ENCODE results near the gene TAGLN2. TPM values are rescaled to one million over a fixed set of nuclear protein-coding genes. Genes with fewer than 3 reads are reported as not detected.

Gene TAGLN2
- total and polyA plus RNA-seq, 9 of the 15 experiments (the other 6 are each of a cell fraction or from before 2014, with no cell fraction given) = 192 to 683 (median 455) TPM

- no peak for TF ChIP-seq HSF4 (CRISPR knock-in tag; IDR thresholded peaks at IDR 0.05; ENCODE audit: borderline replicate concordance)
- TF ChIP-seq SMARCE1 (IDR thresholded peaks at IDR 0.05) = peak; percentile 72; the same call in 1 of the 2 replicates
- peak; percentile 48; the same call in 1 of the 2 replicates for TF ChIP-seq DPF2 (IDR thresholded peaks at IDR 0.05)
- no peak for TF ChIP-seq ZNF57 (CRISPR knock-in tag; IDR thresholded peaks at IDR 0.05)
- no peak for TF ChIP-seq ZNF780A (CRISPR knock-in tag; IDR thresholded peaks at IDR 0.05)
- no peak for TF ChIP-seq ZNF740 (CRISPR knock-in tag; IDR thresholded peaks at IDR 0.05)
- no peak for TF ChIP-seq ZNF740 (tag; IDR thresholded peaks at IDR 0.05)
- TF ChIP-seq ZNF583 (CRISPR knock-in tag; IDR thresholded peaks at IDR 0.05) = no peak
- peak; percentile 79 for TF ChIP-seq ZNF175 (CRISPR knock-in tag; IDR thresholded peaks at IDR 0.05; ENCODE audit: low read depth)
- peak; percentile 57; the same call in 1 of the 2 replicates for TF ChIP-seq L3MBTL2 (IDR thresholded peaks at IDR 0.05)
- TF ChIP-seq ZBTB34 (CRISPR knock-in tag; IDR thresholded peaks at IDR 0.05) = no peak
- peak; percentile 5 for TF ChIP-seq FOS (IDR thresholded peaks at IDR 0.05; ENCODE audit: extremely low read depth, insufficient read length)
- no peak for TF ChIP-seq NFATC3 (IDR thresholded peaks at IDR 0.05)
- TF ChIP-seq ZNF121 (CRISPR knock-in tag; conservative IDR thresholded peaks at IDR 0.05) = no peak
- peak; percentile 31; the same call in 1 of the 2 replicates for TF ChIP-seq MGA (IDR thresholded peaks at IDR 0.05)
- no peak for TF ChIP-seq KLF6 (CRISPR knock-in tag; IDR thresholded peaks at IDR 0.05; ENCODE audit: borderline replicate concordance)
These were observed 35.5 kb downstream of the TAGLN2 start (continued) for GRCh38 chr1:159889821-159890252.
